Activated naive CD4-positive, alpha-beta T cell treated with anti-CD3 and anti-CD28 coated beads, Interleukin-2, amount 50 U/mL, for 24 hours (primary cell): Measurements from ENCODE around the gene RALB.
"Not testable (repeated sequence)": the region's sequence is repeated elsewhere in the genome, so short reads cannot be mapped to it uniquely, and the experiment has no call there.

Source experiments
- H3K27ac Mint-ChIP-seq: one replicate; pipeline ENCODE4 v1.8.0; 2021; ENCODE audit warnings: mild to moderate bottlenecking, mixed read lengths
- H3K27me3 Mint-ChIP-seq: one replicate; pipeline ENCODE4 v1.8.0; 2021; ENCODE audit warnings: mixed read lengths
- H3K36me3 Mint-ChIP-seq: one replicate; pipeline ENCODE4 v1.8.0; 2021; ENCODE audit warnings: mixed read lengths
- H3K4me1 Mint-ChIP-seq: one replicate; pipeline ENCODE4 v1.8.0; 2021; ENCODE audit warnings: mixed read lengths
- H3K4me3 Mint-ChIP-seq: one replicate; pipeline ENCODE4 v1.8.0; 2021; ENCODE audit warnings: mild to moderate bottlenecking, mixed read lengths
- H3K9me3 Mint-ChIP-seq: one replicate; pipeline ENCODE4 v1.8.0; 2021; ENCODE audit warnings: mixed read lengths

RALB gene

DNA sequence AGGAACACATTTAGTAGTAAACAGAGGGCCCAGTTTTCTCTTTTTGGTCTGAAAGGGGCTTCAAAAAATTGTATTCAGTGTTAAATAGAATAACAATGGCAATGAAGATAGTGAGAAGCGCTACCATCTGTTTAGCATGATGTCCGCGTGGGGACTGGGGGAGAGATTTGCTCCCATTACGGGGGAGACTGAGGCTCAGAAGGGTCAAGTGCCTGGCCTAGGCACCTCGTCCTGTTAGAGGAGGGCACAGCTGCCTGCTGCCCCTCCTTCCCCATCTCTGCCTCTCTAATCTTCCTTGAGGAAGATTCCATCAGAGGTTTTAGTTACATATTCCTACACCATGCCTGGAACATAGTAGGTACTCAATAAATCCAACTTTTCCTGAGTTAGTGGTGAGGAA lies 19.4 kb upstream of the RALB start:
- Mint-ChIP-seq H3K27me3 (no peaks in the 10 kb centered on the region), H3K4me1 (peaks cover 47% of the 10 kb centered on the region), H3K36me3 (no peaks in the 10 kb centered on the region), H3K9me3 (no peaks in the 10 kb centered on the region), H3K4me3 (peak overlapping the region; percentile 44), H3K27ac (peak overlapping the region; percentile 18)

DNA sequence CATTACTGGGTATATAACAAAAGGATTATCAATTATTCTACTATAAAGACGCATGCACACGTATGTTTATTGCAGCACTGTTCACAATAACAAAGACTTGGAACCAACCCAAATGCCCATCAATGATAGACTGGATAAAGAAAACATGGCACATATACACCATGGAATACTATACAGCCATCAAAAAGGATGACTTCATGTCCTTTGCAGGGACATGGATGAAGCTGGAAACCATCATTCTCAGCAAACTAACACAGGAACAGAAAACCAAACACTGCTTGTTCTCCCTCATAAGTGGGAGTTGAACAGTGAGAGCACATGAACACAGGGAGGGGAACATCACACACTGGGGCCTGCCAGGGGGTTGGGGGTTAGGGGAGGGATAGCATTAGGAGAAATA lies 17.5 kb upstream of the RALB start:
- not testable (repeated sequence) for H3K27ac Mint-ChIP-seq, H3K36me3 Mint-ChIP-seq, H3K4me3 Mint-ChIP-seq, H3K27me3 Mint-ChIP-seq, H3K9me3 Mint-ChIP-seq
- H3K4me1 Mint-ChIP-seq: peaks cover 30% of the 10 kb centered on the region

DNA sequence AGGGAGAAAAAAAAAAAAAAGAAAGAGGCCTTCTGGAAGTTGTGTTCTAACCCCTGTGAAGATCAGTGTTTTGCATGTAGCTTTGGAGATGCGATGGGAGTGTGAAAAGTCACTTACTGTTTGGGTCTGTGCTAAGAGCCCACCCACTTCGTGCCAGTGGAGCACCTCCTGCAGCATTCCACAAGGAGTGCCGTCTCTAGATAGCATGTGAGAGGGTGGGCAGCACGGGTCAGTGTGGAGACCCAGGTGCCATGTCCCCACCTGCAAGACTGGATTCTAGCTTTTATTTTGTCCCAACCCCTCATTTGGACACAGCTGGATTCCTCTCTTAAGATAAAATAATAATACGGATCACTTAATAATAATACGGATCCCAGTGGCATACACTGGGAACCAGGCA lies 17.0 kb upstream of the RALB start:
- no peaks in the 10 kb centered on the region for H3K36me3 Mint-ChIP-seq
- no peaks in the 10 kb centered on the region for H3K27me3 Mint-ChIP-seq
- no peaks in the 10 kb centered on the region for H3K9me3 Mint-ChIP-seq
- no peak overlapping the region for H3K4me3 Mint-ChIP-seq
- H3K4me1 Mint-ChIP-seq: peaks cover 25% of the 10 kb centered on the region
- H3K27ac Mint-ChIP-seq: no peak overlapping the region

DNA sequence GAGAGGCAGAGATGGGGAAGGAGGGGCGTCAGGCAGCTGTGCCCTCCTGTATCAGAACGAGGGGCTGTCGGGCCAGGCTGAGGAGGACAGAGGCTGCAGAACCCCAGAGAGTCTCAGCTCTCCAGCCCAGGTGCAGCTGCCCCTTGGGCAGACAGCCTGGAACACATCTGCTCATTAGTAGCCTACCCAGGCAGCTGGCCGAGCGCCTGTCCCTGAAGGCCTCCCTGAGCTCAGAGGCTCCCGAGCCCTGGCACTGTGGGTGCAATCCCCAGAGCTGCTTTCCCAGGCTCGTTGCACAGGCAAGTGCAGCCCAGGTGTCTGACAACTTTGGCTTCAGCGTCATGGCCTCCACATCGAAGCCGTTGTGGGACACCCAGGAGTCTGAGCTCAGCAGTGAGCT lies 16.3 kb upstream of the RALB start:
- Mint-ChIP-seq H3K9me3 (no peaks in the 10 kb centered on the region), H3K36me3 (no peaks in the 10 kb centered on the region)

DNA sequence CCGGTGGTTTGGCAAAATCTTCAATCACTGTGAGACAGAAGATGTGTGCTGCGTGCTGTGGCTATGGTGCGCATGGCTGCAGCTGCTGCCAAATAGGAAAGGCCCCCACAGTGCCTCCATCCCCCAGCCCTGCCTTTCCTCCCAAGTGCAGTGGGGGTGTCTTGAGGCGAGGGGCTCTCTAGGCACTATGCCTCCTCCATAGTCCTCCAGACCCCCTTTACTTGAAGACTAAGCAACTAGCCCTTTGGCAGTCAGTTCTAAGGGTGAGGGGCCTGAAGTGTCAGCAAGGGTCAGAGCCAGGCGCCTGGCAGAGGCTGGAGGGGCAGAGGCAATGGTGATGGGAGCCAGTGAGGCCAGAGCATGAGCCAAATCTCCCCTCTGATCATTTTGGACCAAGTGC lies 15.9 kb upstream of the RALB start:
- Mint-ChIP-seq H3K4me3 (no peak overlapping the region), H3K27ac (no peak overlapping the region), H3K27me3 (no peaks in the 10 kb centered on the region), H3K4me1 (peaks cover 17% of the 10 kb centered on the region), H3K36me3 (no peaks in the 10 kb centered on the region), H3K9me3 (no peaks in the 10 kb centered on the region)

More for the DNA sequence above, 16.3 kb upstream of the RALB start:
- Mint-ChIP-seq H3K27me3 (no peaks in the 10 kb centered on the region), H3K4me3 (no peak overlapping the region), H3K4me1 (peaks cover 19% of the 10 kb centered on the region), H3K27ac (no peak overlapping the region)

DNA sequence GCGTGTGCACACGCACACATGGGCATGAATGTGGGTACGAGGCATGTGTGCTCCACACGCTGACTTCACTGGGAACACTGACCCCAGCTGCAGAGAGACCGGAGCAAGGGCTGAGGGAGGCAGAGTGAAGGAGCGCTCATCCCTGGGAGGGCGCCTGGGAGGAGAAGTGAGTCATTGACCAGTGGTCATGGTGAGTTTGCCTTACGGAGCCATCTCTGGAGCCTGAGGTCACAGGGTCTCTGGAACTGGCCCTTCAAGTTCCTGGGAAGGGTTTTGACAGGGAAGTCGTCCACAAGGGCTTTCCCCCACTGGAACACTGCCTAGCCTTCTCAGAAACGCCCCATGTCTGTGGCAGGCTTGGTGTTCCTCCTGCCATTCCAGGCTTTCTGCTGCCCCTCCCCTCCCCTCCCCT lies 15.2 kb upstream of the RALB start:
- no peaks in the 10 kb centered on the region for H3K9me3 Mint-ChIP-seq
- peaks cover 11% of the 10 kb centered on the region for H3K4me1 Mint-ChIP-seq
- no peak overlapping the region for H3K4me3 Mint-ChIP-seq
- H3K36me3 Mint-ChIP-seq: no peaks in the 10 kb centered on the region
- H3K27ac Mint-ChIP-seq: no peak overlapping the region
- H3K27me3 Mint-ChIP-seq: no peaks in the 10 kb centered on the region

DNA sequence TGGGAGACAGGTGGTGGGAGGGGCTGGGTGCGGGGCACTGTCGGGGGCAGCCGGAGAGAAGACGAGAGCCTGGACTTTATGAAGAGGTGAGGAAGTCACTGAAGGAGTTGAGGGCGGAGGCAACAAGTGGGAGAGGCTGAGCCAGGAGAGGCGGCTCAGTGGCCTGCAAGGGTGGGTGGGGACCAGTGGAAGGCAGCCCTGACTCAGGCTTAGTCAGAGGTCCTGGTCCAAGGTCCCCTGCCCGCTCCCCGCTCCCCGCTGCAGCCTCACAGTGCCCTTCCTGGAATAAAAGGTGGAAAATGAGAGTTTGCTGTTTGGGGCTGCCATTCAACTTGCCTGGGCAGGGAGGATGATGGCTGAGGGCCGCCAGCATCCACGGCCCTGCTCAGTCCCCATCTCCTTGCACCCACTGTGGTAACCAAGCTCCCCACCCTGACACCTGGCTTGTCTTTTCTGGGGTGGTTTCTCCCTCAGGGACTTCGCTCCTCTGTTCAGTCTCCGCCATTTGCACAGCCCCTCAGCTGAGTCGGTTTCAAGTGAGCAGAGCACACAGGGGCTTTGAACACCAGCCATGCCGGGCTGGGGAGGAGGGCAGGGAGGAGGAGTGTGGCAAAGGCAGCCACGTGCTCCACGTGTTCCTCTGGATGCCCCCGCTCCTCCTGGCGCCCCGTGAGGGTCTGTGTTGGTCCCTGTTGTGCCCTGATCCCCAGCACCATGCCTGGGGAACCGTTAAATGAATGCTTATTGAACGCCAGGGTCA lies 13.7 kb upstream of the RALB start:
- H3K4me3 Mint-ChIP-seq: no peak overlapping the region
- no peaks in the 10 kb centered on the region for H3K9me3 Mint-ChIP-seq
- H3K4me1 Mint-ChIP-seq: peaks cover 4% of the 10 kb centered on the region
- H3K36me3 Mint-ChIP-seq: no peaks in the 10 kb centered on the region
- no peak overlapping the region for H3K27ac Mint-ChIP-seq
- H3K27me3 Mint-ChIP-seq: no peaks in the 10 kb centered on the region

DNA sequence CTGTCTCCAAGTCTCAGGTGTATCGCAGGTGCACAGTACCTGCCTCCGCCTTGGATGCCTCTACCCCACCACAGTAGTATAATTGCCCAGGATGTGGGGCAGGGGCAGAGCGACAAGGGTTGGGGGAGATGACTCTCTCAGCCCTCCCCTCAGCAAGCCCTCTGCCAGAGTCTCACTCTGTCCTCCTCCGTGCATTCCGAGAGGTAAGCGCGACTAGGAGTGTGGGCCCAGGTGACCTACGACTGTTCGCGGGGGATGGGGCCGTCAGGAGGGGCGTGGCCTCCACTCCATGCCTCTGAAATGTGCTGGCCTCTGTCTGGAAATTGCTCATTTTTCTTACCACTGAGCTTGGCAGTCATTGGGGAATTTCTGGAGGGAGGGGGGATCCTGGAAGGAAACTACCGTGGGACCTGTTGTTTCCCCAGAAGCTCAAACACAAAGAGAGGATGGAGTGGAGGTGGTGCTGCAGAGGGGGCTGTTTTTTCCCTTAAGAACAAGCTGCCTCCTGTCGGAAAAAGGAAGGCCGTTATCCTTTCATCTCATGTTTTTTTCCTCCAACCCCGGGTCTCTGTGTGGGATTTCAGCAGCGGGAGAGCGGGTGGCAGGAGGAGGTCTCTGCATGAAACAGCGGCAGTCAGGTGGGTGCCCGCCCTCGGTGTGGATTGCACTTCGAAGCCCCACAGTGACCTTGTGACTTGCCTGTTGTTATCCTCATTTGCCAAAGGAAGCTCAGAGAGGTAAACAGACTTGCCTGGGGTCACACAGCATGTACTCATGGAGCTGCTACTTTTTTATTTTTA lies 13.0 kb upstream of the RALB start:
- Mint-ChIP-seq H3K27ac (no peak overlapping the region), H3K36me3 (no peaks in the 10 kb centered on the region), H3K9me3 (no peaks in the 10 kb centered on the region), H3K4me1 (peaks cover 4% of the 10 kb centered on the region), H3K27me3 (no peaks in the 10 kb centered on the region), H3K4me3 (no peak overlapping the region)

DNA sequence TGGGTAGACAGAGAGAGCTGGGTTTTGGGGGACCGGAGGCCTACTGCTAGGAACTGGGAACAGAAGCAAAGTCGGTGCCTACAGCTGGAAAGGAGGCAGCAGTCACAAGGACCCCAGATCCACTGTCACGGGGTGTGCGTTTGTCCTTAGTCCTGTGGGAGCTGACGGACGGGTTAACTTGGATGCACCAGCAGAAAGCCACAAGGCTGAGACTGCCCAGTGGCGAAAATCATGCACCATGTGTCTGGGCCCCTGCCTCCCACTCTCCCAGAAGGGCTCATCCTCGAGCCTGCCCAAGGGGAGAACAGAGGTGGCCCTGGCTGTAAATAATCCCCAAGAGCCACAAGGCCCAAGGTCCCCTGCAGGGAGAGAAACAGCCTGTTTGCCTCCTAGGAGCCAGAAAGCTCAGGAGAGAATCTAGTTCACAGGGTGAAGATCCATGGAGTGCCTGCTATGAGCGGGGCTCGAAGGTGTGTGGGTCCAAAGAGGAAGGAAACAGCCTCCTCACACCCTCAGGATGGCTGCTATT lies 11.7 kb upstream of the RALB start:
- Mint-ChIP-seq H3K4me1 (peaks cover 4% of the 10 kb centered on the region), H3K27ac (no peak overlapping the region), H3K4me3 (no peak overlapping the region), H3K27me3 (no peaks in the 10 kb centered on the region), H3K36me3 (no peaks in the 10 kb centered on the region), H3K9me3 (no peaks in the 10 kb centered on the region)

DNA sequence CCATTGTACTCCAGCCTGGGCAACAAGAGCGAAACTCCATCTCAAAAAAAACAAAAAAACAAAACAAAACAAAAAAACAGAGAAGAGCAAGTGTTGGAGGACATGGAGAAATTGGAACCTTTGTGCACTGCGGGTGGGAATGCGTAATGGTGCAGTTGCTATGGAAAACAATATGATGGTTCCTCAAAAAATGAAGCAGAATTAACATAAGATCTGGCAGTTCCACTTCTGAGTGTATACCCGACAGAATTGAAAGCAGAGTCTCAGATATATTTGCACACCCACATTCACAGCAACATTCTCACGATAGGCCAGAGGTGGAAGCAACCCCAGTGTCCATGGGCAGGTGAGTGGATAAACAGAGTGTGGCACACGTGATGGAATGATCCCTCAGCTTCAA lies 11.0 kb upstream of the RALB start:
- Mint-ChIP-seq H3K36me3 (no peaks in the 10 kb centered on the region), H3K27ac (no peak overlapping the region), H3K4me3 (no peak overlapping the region), H3K4me1 (peaks cover 4% of the 10 kb centered on the region), H3K27me3 (peaks cover 2% of the 10 kb centered on the region), H3K9me3 (no peaks in the 10 kb centered on the region)

DNA sequence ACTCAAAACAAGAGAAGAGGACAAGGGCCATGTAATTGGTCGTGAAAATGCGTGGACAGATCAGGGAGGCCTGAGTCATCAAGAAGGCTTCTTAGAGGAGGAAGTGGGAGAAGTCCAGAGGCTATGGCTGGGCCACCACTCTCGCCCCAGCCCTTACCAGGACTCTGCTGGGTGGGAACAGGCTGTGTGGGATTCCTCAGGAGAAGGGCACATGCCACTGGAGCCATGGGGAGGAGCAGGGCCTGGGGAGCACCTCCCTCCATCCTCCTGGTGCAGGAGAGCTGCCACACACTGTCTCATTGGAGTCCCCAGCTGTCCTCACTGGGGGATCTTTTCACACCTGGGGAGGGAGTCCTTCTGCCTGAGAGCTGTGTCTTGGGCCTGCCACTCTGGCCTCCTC lies 9.4 kb upstream of the RALB start:
- Mint-ChIP-seq H3K4me1 (no peaks in the 10 kb centered on the region), H3K4me3 (no peak overlapping the region), H3K36me3 (no peaks in the 10 kb centered on the region), H3K27me3 (peaks cover 2% of the 10 kb centered on the region), H3K9me3 (no peaks in the 10 kb centered on the region), H3K27ac (no peak overlapping the region)

DNA sequence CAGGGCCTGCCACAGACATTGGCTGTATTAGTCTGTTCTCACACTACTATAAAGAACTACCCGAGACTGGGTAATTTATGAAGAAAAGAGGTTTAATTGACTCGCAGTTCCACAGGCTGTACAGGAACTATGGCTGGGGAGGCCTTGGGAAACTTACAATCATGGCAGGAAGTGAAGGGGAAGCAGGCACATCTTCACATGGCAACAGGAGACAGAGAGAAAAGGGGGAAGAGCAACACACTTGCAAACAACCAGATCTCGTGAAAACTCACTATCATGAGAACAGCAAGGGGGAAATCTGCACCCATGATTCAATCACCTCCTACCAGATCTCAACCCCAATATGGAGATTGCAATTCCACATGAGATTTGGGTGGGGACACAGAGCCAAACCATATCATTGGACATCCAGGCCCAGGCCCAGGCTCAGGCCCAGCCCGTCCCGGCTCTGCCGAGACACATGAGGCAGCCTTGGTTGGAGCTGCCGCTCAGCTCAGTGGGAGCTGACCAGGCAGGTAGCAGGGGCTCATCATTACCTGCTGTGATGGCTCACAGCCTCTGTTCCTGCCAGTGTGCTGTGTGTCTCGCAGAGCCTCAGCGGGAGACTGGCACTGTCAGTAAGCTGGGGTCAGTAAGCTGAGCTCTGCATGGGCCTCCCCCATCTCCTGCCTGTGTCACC lies 8.6 kb upstream of the RALB start:
- Mint-ChIP-seq H3K36me3 (no peaks in the 10 kb centered on the region), H3K27ac (no peak overlapping the region), H3K9me3 (no peaks in the 10 kb centered on the region), H3K27me3 (peaks cover 2% of the 10 kb centered on the region), H3K4me3 (no peak overlapping the region), H3K4me1 (no peaks in the 10 kb centered on the region)

DNA sequence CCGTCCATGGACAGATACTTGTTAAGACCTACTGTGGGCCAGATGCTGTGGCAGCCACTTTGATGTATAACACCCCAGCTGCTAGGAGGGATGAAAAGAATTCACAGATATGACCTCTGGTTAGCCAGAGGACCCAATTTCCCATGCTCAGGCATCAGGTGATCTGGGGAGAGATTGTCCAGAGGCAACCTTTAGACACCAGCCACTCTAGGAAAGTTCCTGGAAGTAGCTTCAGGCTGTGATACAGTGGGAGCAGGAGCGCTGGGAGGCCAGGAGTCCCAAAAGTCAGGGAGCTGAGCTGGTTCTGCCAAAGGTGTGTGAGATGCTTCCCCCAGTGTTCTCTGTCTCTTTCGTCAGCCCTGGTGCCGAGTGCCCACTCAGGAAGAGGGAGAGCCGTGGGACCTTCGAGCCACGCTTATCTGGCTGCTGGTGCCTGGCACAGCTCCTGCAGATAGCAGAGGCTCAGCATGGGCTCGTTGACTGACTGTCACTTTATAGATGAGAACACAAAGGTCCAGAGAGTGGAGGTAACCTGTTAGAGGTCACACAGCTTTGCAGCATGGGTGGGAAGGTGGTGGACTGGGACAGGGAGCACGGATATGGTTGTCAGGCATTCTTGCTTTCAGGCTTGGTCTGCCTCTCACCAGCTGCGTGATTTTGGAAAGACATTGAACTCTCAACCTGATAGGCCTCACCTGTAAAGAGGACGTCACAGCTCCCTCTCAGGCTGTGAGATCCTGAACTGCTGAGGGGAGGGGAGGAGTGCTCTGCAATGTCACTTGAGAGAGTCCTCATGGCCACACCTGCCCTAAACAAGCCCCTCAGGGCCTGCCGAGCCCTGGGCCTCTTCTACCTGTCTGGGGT lies 7.8 kb upstream of the RALB start:
- H3K4me1 Mint-ChIP-seq: no peaks in the 10 kb centered on the region
- H3K9me3 Mint-ChIP-seq: no peaks in the 10 kb centered on the region
- no peaks in the 10 kb centered on the region for H3K36me3 Mint-ChIP-seq
- no peak overlapping the region for H3K4me3 Mint-ChIP-seq
- H3K27ac Mint-ChIP-seq: no peak overlapping the region
- peaks cover 2% of the 10 kb centered on the region for H3K27me3 Mint-ChIP-seq

DNA sequence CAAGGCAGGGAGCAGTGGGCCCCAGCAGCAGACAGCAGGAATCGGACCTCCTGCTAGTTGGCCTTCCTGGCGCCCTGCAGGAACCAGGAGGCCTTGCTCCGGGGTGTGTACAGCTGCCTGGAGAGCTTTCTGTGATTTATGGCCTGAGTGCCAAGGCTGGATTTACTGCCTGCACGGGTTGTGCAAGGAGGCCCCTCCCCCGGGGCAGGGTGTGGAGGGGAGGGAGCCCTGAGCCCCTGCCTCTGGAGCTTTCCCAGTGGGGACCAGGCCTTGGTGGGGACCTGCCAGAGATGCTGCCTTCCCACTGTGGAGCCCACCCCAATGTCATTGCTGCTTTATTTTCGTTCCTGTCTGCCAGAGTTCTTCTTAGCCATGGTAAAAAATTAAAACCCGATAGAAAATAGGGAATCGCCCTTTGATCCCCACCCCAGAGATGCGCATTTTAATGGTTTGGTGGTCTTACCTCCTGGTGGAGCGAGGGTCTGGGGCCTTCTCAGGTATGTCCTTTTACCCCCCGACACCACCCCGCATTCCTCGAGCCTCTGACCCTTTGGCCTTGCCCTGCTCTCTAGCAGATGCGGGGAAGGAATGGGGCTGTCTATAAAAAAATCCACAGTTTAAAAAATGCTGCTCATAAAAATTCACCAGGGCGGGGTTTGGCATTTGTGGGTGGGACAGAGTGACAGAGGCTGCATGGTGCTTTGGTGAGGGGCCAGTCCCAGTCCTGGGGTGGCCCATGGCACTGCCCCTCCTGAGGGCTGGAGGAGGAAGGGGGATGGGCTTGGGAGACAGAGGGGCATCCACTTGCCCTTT lies 6.9 kb upstream of the RALB start:
- no peak overlapping the region for H3K27ac Mint-ChIP-seq
- no peaks in the 10 kb centered on the region for H3K9me3 Mint-ChIP-seq
- H3K36me3 Mint-ChIP-seq: no peaks in the 10 kb centered on the region
- peaks cover 2% of the 10 kb centered on the region for H3K27me3 Mint-ChIP-seq
- no peaks in the 10 kb centered on the region for H3K4me1 Mint-ChIP-seq
- no peak overlapping the region for H3K4me3 Mint-ChIP-seq
